GF-D8 (cell line): Measurements from ENCODE around the gene HGS.
"Not testable (repeated sequence)": the region's sequence is repeated elsewhere in the genome, so short reads cannot be mapped to it uniquely, and the experiment has no call there.

ENCODE experiments used
- DNase-seq: peaks from one replicate; lab custom pipeline; 2025; lab: John Stamatoyannopoulos, UW

The HGS gene

GRCh38 chr17:81720267-81721071 is 36.7 kb downstream of the HGS start:
- no peak for DNase-seq

- DNase-seq = no peak
Measured at GRCh38 chr17:81722184-81723120, 38.6 kb downstream of the HGS start.

- no peak for DNase-seq
Measured at GRCh38 chr17:81723651-81724209, 39.9 kb downstream of the HGS start.

GRCh38 chr17:81725439-81725838 is 41.6 kb downstream of the HGS start:
- no peak for DNase-seq

- DNase-seq = no peak
Measured at GRCh38 chr17:81726004-81726403, 42.2 kb downstream of the HGS start.

- DNase-seq = no peak
Measured at GRCh38 chr17:81727324-81728031, 43.7 kb downstream of the HGS start.

GRCh38 chr17:81733507-81734404 is 49.9 kb downstream of the HGS start:
- DNase-seq = peak; percentile 8

GRCh38 chr17:81734405-81735263 is 50.8 kb downstream of the HGS start:
- DNase-seq = no peak

- peak; percentile 96 for DNase-seq
Measured at GRCh38 chr17:81735264-81736102, 51.7 kb downstream of the HGS start.

- no peak for DNase-seq
Measured at GRCh38 chr17:81737947-81738800, 54.4 kb downstream of the HGS start.

GRCh38 chr17:81738801-81739393 is 55.1 kb downstream of the HGS start:
- DNase-seq = no peak

GRCh38 chr17:81739593-81739992 is 55.8 kb downstream of the HGS start:
- not testable (repeated sequence) for DNase-seq

- no peak for DNase-seq
Measured at GRCh38 chr17:81740395-81740961, 56.7 kb downstream of the HGS start.

- no peak for DNase-seq
Measured at GRCh38 chr17:81741049-81741593, 57.3 kb downstream of the HGS start.

GRCh38 chr17:81741594-81742452 is 58.0 kb downstream of the HGS start:
- no peak for DNase-seq
